HG03342 (cell line): ENCODE measurements around the gene CXCL11.
"Not testable (repeated sequence)": the region's sequence is repeated elsewhere in the genome, so short reads cannot be mapped to it uniquely, and the experiment has no call there.

ENCODE experiments used
- ATAC-seq: cut with Tn5 transposase; IDR thresholded peaks from one replicate; pipeline ENCODE4 v1.9.1; 2021; ENCODE audit warnings: mild to moderate bottlenecking, moderate library complexity; ENCODE audit not compliant: unreplicated experiment

CXCL11 gene

GRCh38 chr4:76035799-76036380 lies at the start of gene CXCL11:
CXCL11 (minus strand) TSS chr4:76036070; CDS start chr4:76035987, 83 bp downstream.
- ATAC-seq, result no peak

GRCh38 chr4:76084542-76084941 lies 48.7 kb upstream of the CXCL11 start:
- ATAC-seq, result no peak

- no peak for ATAC-seq
Observed at GRCh38 chr4:76083386-76083988, 47.6 kb upstream of the CXCL11 start.

- no peak for ATAC-seq
Observed at GRCh38 chr4:76078033-76078613, 42.3 kb upstream of the CXCL11 start.

GRCh38 chr4:76074993-76075600 lies 39.2 kb upstream of the CXCL11 start:
- no peak for ATAC-seq

- ATAC-seq, result no peak
Observed at GRCh38 chr4:76074468-76074867, 38.6 kb upstream of the CXCL11 start, which contains the start of gene ART3. ART3 (plus strand) TSS chr4:76074709; CDS start chr4:76075890, 1,181 bp downstream.

- ATAC-seq, result no peak
Observed at GRCh38 chr4:76072760-76073159, 36.9 kb upstream of the CXCL11 start.

- no peak for ATAC-seq
Observed at GRCh38 chr4:76067652-76068286, 31.9 kb upstream of the CXCL11 start.

- no peak for ATAC-seq
Observed at GRCh38 chr4:76066546-76066945, 30.7 kb upstream of the CXCL11 start.

GRCh38 chr4:76061982-76062381 lies 26.1 kb upstream of the CXCL11 start:
- ATAC-seq, result no peak

GRCh38 chr4:76061421-76061820 lies 25.6 kb upstream of the CXCL11 start:
- no peak for ATAC-seq

GRCh38 chr4:76060506-76060905 lies 24.6 kb upstream of the CXCL11 start:
- no peak for ATAC-seq

- ATAC-seq, result no peak
Observed at GRCh38 chr4:76059750-76060149, 23.9 kb upstream of the CXCL11 start.

- ATAC-seq, result no peak
Observed at GRCh38 chr4:76058888-76059426, 23.1 kb upstream of the CXCL11 start.

GRCh38 chr4:76058302-76058701 lies 22.4 kb upstream of the CXCL11 start:
- ATAC-seq, result peak; percentile 34

GRCh38 chr4:76055421-76055820 lies 19.6 kb upstream of the CXCL11 start:
- no peak for ATAC-seq

- ATAC-seq, result peak; percentile 99
Observed at GRCh38 chr4:76055016-76055415, 19.1 kb upstream of the CXCL11 start.

GRCh38 chr4:76053730-76054129 lies 17.9 kb upstream of the CXCL11 start:
- ATAC-seq, result no peak

GRCh38 chr4:76050560-76051050 lies 14.7 kb upstream of the CXCL11 start:
- not testable (repeated sequence) for ATAC-seq

GRCh38 chr4:76049860-76050416 lies 14.1 kb upstream of the CXCL11 start:
- not testable (repeated sequence) for ATAC-seq

GRCh38 chr4:76044686-76045085 lies 8.8 kb upstream of the CXCL11 start:
- ATAC-seq, result not testable (repeated sequence)
